Activated CD8-positive, alpha-beta memory T cell treated with anti-CD3 and anti-CD28 coated beads, Interleukin-2, amount 50 U/mL, for 48 hours (primary cell): ENCODE results near the gene ZNF320.
A peak's percentile ranks its signal among the peaks of the same experiment; 100 is the strongest.
"Not testable (repeated sequence)": the region's sequence is repeated elsewhere in the genome, so short reads cannot be mapped to it uniquely, and the experiment has no call there.

Experiments used
- DNase-seq: peaks from one replicate; pipeline ENCODE4 v3.0.0-alpha.2; 2020

The ZNF320 gene

DNA sequence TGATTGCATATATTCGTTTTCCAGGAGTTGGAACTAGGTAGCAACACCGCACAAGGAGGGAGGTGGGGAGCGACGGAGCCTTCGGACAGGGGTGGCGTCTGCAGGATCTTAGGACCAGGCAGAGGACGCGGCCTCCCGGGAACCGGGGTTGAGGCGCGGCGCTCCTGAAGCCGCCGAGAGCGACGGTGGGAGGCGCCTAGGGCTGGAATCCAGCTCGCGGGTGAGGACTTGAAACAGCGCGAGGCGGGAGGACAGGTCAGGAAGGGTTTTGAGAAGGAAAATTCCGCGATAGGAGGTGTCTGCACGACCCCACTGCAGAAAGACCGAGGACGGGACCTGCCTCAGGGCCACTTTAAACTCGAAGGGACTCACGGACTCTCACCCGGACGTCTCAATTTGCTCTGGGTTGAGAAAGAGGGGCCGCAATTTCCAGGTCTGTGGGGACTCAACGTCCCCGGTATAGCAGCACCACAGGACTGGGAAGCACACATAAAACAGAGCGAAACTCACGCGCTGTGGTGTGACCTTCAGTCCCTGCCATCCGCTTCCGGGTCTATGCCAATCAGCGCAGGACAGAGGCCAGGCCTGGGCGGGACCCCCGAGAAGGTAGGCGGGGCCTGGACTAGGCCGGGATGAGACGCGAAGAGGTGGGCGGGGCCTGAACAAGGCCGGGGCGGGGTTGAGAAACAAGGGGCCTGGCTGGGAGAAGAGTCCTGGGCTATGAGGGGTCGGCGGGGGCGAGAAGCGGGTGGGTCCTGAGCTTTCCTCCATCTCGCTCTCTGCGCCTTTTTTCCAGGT is at the start of gene ZNF320:
ZNF320 (minus strand) TSS at position 498 of the 798 bp plus-strand sequence. CDS start 7,380 bp downstream, outside the sequence.
- peak; percentile 91 for DNase-seq

GRCh38 chr19:52946322-52947310 is 49.2 kb upstream of the ZNF320 start:
- DNase-seq: no peak

DNA sequence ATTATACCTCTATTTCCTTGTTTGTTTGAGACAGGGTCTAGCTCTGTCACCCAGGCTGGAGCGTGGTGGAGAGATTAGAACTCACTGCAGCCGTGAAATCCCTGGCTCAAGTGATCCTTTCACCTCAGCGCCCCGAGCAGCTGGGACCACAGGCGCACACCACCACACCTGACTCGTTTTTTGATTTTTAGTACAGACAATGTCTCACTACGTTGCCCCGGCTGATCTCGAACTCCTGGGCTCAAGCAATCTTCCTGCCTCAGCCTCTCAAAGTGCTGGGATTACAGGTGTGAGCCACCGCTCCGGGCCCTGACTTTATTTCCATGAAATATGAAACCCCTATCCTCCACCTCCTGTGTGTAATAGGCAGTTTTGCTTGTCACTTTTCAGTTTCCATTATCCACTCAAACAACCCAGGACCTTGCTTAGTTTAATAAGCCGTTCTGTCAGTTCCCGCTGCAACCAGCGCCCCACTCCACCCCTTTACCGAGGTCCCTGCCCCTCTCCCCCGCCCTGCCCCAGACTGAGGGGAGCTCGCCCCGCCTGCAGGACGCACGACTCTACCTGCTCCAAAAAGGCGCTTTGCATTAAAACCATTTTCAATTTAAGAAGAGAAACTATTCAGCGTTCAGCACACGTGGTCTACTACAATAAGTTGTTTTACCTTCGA is 48.4 kb upstream of the ZNF320 start:
- no peak for DNase-seq

GRCh38 chr19:52944703-52945493 is 47.5 kb upstream of the ZNF320 start:
- not testable (repeated sequence) for DNase-seq

DNA sequence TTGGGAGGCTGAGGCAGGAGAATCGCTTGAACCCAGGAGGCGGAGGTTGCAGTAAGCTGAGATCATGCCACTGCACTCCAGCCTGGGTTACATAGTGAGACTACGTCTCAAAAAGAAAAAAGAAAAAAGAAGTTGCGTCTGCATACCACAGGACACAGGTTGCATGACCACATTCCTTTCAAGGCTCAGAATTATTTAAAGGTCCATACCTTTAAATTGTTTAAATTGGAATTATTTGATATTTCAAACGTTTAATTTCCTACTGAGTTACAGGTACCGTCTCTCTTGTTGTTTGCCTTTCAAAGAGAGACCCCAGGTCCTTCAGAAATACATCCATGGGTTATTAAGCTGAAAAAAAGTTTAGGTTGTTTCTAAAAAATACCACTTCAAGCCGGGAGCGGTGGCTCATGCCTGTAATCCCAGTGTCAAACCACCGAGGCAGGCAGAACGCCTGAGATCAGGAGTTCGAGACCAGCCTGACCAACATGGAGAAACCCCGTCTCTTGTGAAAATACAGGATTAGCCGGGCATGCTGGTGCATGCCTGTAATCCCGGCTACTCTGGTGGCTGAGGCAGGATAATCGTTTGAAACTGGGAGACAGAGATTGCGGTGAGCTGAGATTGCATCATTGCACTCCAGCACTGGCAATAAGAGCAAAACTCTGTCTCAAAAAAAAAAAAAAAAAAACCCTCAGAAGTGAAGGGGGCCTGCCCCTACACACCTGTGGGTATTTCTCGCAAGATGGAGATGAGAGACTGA is 46.6 kb upstream of the ZNF320 start:
- DNase-seq: no peak

DNA sequence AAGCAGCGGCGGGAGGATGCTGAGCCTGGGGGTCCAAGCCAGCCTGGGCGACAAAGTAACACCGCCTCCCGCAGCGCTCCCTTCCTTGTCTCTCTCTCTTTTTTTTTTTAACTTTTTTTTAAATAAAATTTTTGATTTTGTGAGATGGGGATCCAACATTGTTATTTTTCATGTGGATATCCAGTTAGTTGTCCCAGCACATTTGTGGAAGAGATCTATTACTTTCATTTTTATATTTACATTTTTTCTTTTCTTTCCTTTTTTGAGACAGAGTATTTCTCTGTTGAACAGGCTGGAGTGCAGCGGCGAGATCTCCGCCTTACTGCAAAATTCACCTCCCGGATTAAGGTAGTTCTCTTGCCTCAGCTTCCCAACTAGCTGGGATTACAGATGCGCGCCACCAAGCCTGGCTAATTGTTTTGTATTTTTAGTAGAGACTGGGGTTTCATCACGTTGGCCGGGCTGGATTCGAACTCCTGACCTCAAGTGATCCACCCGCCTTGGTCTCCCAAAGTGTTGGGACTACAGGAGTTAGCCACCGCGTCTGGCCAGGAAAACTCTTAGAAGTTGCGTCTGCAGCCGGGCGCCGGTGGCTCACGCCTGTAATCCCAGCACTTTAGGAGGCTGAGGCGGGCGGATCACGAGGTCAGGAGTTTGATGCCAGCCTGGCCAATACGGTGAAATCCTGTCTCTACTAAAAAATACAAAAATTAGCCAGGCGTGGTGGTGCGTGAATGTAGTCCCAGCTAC is 45.9 kb upstream of the ZNF320 start:
- DNase-seq: no peak

- peak; percentile 94 for DNase-seq
Measured at GRCh38 chr19:52942386-52943133, 45.1 kb upstream of the ZNF320 start.

- peak; percentile 59 for DNase-seq
Measured at GRCh38 chr19:52941941-52942385, 44.5 kb upstream of the ZNF320 start.

- DNase-seq: not testable (repeated sequence)
Measured at GRCh38 chr19:52941523-52941922, 44.1 kb upstream of the ZNF320 start.

- not testable (repeated sequence) for DNase-seq
Measured at GRCh38 chr19:52940905-52941304, 43.5 kb upstream of the ZNF320 start.

- no peak for DNase-seq
Measured at GRCh38 chr19:52938761-52939160, 41.3 kb upstream of the ZNF320 start.

DNA sequence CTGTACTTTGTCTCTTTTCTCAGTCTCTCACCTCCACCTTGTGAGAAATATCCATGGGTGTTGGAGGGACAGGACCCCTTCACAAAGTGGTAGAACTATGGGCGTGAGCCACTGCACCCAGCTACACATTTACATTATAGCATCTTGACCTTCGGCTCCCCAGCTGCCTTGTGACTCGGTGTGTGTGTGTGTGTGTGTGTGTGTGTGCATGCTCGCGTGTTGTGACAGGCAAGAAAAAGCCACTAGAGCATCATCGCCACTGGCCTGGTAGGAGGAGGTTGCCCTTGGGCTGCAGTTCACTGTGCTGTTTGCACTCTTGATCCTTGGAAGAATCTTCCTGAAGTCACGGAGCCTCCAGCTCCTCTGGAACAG is 39.5 kb upstream of the ZNF320 start:
- no peak for DNase-seq

GRCh38 chr19:52936151-52936953 is 38.9 kb upstream of the ZNF320 start:
- DNase-seq: no peak

DNA sequence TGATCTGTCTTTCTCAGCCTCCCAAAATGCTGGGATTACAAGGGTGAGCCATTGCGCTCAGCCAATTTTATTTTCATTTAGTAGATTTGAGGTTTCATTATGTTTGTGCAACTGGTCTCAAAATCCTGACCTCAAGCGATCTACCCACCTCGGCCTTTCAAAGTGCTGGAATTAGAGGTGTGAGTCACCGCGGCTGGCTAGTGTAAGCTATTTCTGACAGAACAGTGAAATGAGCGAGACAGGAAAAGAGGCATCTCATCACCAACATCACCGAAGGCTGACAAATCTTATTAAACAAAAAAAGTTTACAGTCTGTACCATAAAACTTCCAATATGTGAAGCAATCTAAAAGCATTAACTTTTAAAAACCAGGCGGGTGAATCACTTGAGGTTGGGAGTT is 38.0 kb upstream of the ZNF320 start:
- no peak for DNase-seq

DNA sequence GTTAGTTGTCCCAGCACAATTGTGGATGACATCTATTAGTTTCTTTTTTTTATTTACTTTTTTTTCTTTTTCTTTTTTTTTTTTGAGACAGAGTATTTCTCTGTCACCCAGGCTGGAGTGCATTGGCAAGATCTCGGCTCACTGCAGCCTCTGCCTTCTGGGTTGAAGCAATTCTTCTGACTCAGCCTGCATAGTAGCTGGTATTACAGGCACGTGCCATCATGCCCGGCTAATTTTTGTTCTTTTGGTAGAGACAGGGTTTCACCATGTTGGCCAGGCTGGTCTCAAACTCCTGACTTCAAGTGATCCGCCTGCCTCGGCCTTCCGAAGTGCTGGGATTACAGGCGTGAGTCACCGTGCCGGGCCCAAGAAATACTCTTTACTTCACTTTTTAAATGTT is 27.2 kb upstream of the ZNF320 start:
- not testable (repeated sequence) for DNase-seq

DNA sequence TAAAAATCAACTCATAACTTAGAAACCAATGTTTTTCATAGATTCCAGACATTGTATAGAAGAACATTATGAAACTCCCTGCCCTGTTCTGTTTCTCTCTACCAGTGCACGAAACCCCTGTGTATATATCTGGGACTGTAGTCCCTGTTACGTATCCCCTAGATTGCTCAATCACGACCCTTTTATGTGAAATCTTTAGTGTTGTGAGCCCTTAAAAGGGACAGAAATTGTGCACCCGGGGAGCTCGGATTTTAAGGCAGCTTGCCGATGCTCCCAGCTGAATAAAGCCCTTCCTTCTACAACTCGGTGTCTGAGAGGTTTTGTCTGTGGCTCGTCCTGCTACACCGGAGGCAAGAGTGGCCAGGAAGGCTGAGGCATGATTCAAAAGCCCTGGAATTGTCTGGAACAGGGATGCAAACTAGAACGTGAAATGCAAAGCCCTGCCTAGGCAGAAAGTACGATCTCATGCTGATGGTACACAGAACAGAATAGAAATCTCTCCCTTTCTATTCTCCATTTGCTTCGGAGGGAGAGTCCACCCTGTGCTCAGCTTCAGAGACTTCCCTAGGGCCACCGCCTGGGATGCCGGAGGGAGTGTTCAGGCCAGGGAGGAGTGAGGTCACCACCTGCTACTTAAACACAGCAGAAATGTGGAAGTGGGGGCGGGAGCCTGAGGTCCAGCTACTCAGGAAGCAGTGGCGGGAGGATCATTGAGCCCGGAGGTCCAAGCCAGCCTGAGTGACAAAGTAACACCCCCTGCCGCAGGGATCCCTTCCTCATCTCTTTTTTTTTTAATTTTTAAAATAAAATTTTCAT is 26.6 kb upstream of the ZNF320 start:
- DNase-seq: no peak

GRCh38 chr19:52922841-52923777 is 25.7 kb upstream of the ZNF320 start, which contains the start of gene ZNF888:
Gene ZNF888, minus strand, starts transcription at chr19:52923428. Its CDS starts 5,555 bp downstream, at chr19:52917873.
- peak; percentile 89 for DNase-seq
